GM23338 (cell line): Measurements from ENCODE around the gene LNX1. TPM values are rescaled to one million over a fixed set of nuclear protein-coding genes. Genes with fewer than 3 reads are reported as not detected.

Experiments used
- ATAC-seq: fragments of 200-7000 bp; cut with Tn5 transposase; 3 replicates; pipeline ENCODE4 v1.9.1; 2020
- DNase-seq: peaks from one replicate; pipeline ENCODE4 v3.0.0-alpha.2; 2015; ENCODE audit warnings: low spot score
- H2AFZ ChIP-seq: fragments of 200-600 bp; sonication (generic); 2 replicates; pipeline ENCODE4 v1.8.0; 2016; ENCODE audit warnings: antibody characterized with exemption, mild to moderate bottlenecking, moderate library complexity
- H3F3A ChIP-seq: fragments of 200-600 bp; sonication (generic); replicated peaks from 2 replicates; pipeline ENCODE4 v1.8.0; 2017; ENCODE audit warnings: antibody characterized with exemption, mixed run types, low read depth
- H3K27ac ChIP-seq: fragments of 200-600 bp; sonication (generic); 2 replicates; pipeline ENCODE4 v1.6.1; 2016; ENCODE audit warnings: low read depth
- H3K27me3 ChIP-seq: fragments of 200-600 bp; sonication (generic); 2 replicates; pipeline ENCODE4 v1.8.0; 2016; ENCODE audit warnings: mild to moderate bottlenecking, mixed run types, moderate library complexity; ENCODE audit not compliant: insufficient read depth
- H3K36me3 ChIP-seq: fragments of 200-600 bp; sonication (generic); 2 replicates; pipeline ENCODE4 v1.8.0; 2016; ENCODE audit warnings: mild to moderate bottlenecking; ENCODE audit not compliant: insufficient read depth
- H3K4me1 ChIP-seq: fragments of 200-600 bp; sonication (generic); 2 replicates; pipeline ENCODE4 v1.8.0; 2016; ENCODE audit warnings: mild to moderate bottlenecking, moderate library complexity; ENCODE audit not compliant: insufficient read depth
- H3K4me2 ChIP-seq: fragments of 200-600 bp; sonication (generic); 2 replicates; pipeline ENCODE4 v1.7.1; 2017; ENCODE audit warnings: mixed run types
- H3K4me3 ChIP-seq: fragments of 200-600 bp; sonication (generic); 2 replicates; pipeline ENCODE4 v1.6.1; 2016; ENCODE audit warnings: mixed run types
- H3K79me2 ChIP-seq: fragments of 200-600 bp; sonication (generic); replicated peaks from 2 replicates; pipeline ENCODE4 v1.8.0; 2017; ENCODE audit warnings: mild to moderate bottlenecking; ENCODE audit not compliant: insufficient read depth
- H3K9me2 ChIP-seq: fragments of 200-600 bp; sonication (generic); 2 replicates; pipeline ENCODE4 v1.8.0; 2017; ENCODE audit not compliant: insufficient read depth
- H4K20me1 ChIP-seq: fragments of 200-600 bp; sonication (generic); replicated peaks from 2 replicates; pipeline ENCODE4 v1.8.0; 2017; ENCODE audit warnings: mild to moderate bottlenecking; ENCODE audit not compliant: insufficient read depth
- H3K27ac Mint-ChIP-seq: 2 replicates; pipeline ENCODE4 v1.8.0; 2020; ENCODE audit warnings: inconsistent platforms, mild to moderate bottlenecking, moderate library complexity, mixed read lengths
- H3K27me3 Mint-ChIP-seq: 3 replicates; pipeline ENCODE4 v1.8.0; 2022; ENCODE audit warnings: low read depth, mild to moderate bottlenecking, moderate library complexity, mixed read lengths, inconsistent platforms; ENCODE audit not compliant: insufficient read depth, poor library complexity
- H3K36me3 Mint-ChIP-seq: 3 replicates; pipeline ENCODE4 v1.8.0; 2021; ENCODE audit warnings: low read depth, mild to moderate bottlenecking, inconsistent platforms, moderate library complexity, mixed read lengths
- H3K4me1 Mint-ChIP-seq: 3 replicates; pipeline ENCODE4 v1.8.0; 2020; ENCODE audit warnings: mild to moderate bottlenecking, inconsistent platforms, mixed read lengths
- H3K4me3 Mint-ChIP-seq: 3 replicates; pipeline ENCODE4 v1.8.0; 2021; ENCODE audit warnings: moderate library complexity, mild to moderate bottlenecking, inconsistent platforms, mixed read lengths
- H3K9me3 Mint-ChIP-seq: 3 replicates; pipeline ENCODE4 v1.8.0; 2020; ENCODE audit warnings: moderate library complexity, mild to moderate bottlenecking, inconsistent platforms, mixed read lengths
- CREB1 ChIP-seq: fragments of 250-450 bp; sonication (Bioruptor Pico); IDR thresholded peaks from 2 replicates; pipeline ENCODE4 v1.5.0; 2020; ENCODE audit warnings: low read depth, mild to moderate bottlenecking, moderate library complexity
- EZH2phosphoT487 ChIP-seq: fragments of 200-600 bp; sonication (generic); IDR thresholded peaks from one replicate; pipeline ENCODE4 v1.8.1; 2018; ENCODE audit warnings: antibody characterized with exemption; ENCODE audit not compliant: unreplicated experiment
- NANOG ChIP-seq: IDR thresholded peaks from 2 replicates; pipeline ENCODE4 v1.6.1; 2016; ENCODE audit warnings: antibody characterized with exemption, borderline replicate concordance
- STAT1 ChIP-seq: IDR thresholded peaks from one replicate; pipeline ENCODE4 v1.6.1; 2016; ENCODE audit warnings: antibody characterized with exemption; ENCODE audit not compliant: unreplicated experiment
- ZNF114 ChIP-seq: fragments of 250-450 bp; sonication (Bioruptor Pico); IDR thresholded peaks from 2 replicates; pipeline ENCODE4 v1.5.0; 2020; ENCODE audit warnings: mild to moderate bottlenecking, moderate library complexity
- ZNF331 ChIP-seq: fragments of 250-450 bp; sonication (Bioruptor Pico); IDR thresholded peaks from 2 replicates; pipeline ENCODE4 v1.5.0; 2020; ENCODE audit warnings: low read depth, mild to moderate bottlenecking, moderate library complexity
- polyA plus RNA-seq: library from polyadenylated mRNA; unstranded; fragments of >200 nt; fragmentation: Nextera tagmentation; extraction: Ambion mirVana; gene quantifications from 2 replicates; pipeline ENCODE4 v1.2.1, GENCODE V29; 2016
- total RNA-seq: library from RNA; depleted of rRNA; stranded (reverse); fragments of >200 nt; shearing (Covaris generic); gene quantifications from 2 replicates; pipeline ENCODE4 v1.2.3, GENCODE V29; 2014
- TF ChIP-seq, protein P1 (sequence below): fragments of 250-450 bp; sonication (Bioruptor Pico); IDR thresholded peaks from 2 replicates; pipeline ENCODE4 v1.5.0; 2020; ENCODE audit warnings: mild to moderate bottlenecking, moderate library complexity
- TF ChIP-seq, protein P2 (sequence below): IDR thresholded peaks from one replicate; pipeline ENCODE4 v1.6.1; 2018; ENCODE audit warnings: antibody characterized with exemption; ENCODE audit not compliant: unreplicated experiment
- TF ChIP-seq, protein P3 (sequence below), 2 experiments: fragments of 200-600 bp in 1 of 2; sonication (generic) in 1 of 2; conservative IDR thresholded peaks; 2 replicates each; pipeline versions ENCODE4 v1.5.1 to v1.6.1; 2016 to 2017; ENCODE audit warnings: antibody characterized with exemption in 2 of 2, low read depth in 2 of 2, mild to moderate bottlenecking in 2 of 2, moderate library complexity in 1 of 2

The LNX1 gene
- total and polyA plus RNA-seq, 2 experiments from 2014 or later = 5.4 to 6.4 TPM

DNA sequence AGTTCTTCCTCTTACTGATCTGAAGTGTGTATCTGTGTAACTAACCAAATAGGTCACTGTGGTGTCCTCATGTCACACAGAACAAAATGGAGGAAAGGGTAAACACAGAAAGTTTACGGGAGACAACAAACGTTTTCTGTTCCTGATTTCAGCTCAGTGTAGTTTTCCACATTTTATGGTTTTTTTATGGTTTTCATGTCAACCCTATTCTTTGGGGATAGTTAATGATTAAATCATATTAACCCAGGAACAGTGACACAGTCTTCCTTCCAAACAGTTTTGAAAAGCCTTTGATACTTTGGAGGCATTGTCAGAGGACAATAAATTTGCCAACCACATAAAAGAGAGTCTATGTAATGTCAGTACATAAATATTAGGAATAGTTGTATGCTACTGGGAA, 4.2 kb downstream of the LNX1 start:
- H3K36me3 ChIP-seq = no peaks in the 10 kb centered on the region
- H3K4me3 Mint-ChIP-seq = no peak overlapping the region
- H3K27me3 ChIP-seq = no peaks in the 10 kb centered on the region
- no peak overlapping the region for H2AFZ ChIP-seq
- H3K4me1 Mint-ChIP-seq = peaks cover 24% of the 10 kb centered on the region
- H3K27ac Mint-ChIP-seq = no peak overlapping the region
- no peaks in the 10 kb centered on the region for H3K9me3 Mint-ChIP-seq
- H3K4me1 ChIP-seq = peaks cover 16% of the 10 kb centered on the region
- H3K79me2 ChIP-seq = no peaks in the 10 kb centered on the region
- H3K27me3 Mint-ChIP-seq = peaks cover 6% of the 10 kb centered on the region
- no peaks in the 10 kb centered on the region for H4K20me1 ChIP-seq
- H3K4me2 ChIP-seq = no peak overlapping the region
- TF ChIP-seq EZH2phosphoT487 = no peak
- TF ChIP-seq, protein P1, sequence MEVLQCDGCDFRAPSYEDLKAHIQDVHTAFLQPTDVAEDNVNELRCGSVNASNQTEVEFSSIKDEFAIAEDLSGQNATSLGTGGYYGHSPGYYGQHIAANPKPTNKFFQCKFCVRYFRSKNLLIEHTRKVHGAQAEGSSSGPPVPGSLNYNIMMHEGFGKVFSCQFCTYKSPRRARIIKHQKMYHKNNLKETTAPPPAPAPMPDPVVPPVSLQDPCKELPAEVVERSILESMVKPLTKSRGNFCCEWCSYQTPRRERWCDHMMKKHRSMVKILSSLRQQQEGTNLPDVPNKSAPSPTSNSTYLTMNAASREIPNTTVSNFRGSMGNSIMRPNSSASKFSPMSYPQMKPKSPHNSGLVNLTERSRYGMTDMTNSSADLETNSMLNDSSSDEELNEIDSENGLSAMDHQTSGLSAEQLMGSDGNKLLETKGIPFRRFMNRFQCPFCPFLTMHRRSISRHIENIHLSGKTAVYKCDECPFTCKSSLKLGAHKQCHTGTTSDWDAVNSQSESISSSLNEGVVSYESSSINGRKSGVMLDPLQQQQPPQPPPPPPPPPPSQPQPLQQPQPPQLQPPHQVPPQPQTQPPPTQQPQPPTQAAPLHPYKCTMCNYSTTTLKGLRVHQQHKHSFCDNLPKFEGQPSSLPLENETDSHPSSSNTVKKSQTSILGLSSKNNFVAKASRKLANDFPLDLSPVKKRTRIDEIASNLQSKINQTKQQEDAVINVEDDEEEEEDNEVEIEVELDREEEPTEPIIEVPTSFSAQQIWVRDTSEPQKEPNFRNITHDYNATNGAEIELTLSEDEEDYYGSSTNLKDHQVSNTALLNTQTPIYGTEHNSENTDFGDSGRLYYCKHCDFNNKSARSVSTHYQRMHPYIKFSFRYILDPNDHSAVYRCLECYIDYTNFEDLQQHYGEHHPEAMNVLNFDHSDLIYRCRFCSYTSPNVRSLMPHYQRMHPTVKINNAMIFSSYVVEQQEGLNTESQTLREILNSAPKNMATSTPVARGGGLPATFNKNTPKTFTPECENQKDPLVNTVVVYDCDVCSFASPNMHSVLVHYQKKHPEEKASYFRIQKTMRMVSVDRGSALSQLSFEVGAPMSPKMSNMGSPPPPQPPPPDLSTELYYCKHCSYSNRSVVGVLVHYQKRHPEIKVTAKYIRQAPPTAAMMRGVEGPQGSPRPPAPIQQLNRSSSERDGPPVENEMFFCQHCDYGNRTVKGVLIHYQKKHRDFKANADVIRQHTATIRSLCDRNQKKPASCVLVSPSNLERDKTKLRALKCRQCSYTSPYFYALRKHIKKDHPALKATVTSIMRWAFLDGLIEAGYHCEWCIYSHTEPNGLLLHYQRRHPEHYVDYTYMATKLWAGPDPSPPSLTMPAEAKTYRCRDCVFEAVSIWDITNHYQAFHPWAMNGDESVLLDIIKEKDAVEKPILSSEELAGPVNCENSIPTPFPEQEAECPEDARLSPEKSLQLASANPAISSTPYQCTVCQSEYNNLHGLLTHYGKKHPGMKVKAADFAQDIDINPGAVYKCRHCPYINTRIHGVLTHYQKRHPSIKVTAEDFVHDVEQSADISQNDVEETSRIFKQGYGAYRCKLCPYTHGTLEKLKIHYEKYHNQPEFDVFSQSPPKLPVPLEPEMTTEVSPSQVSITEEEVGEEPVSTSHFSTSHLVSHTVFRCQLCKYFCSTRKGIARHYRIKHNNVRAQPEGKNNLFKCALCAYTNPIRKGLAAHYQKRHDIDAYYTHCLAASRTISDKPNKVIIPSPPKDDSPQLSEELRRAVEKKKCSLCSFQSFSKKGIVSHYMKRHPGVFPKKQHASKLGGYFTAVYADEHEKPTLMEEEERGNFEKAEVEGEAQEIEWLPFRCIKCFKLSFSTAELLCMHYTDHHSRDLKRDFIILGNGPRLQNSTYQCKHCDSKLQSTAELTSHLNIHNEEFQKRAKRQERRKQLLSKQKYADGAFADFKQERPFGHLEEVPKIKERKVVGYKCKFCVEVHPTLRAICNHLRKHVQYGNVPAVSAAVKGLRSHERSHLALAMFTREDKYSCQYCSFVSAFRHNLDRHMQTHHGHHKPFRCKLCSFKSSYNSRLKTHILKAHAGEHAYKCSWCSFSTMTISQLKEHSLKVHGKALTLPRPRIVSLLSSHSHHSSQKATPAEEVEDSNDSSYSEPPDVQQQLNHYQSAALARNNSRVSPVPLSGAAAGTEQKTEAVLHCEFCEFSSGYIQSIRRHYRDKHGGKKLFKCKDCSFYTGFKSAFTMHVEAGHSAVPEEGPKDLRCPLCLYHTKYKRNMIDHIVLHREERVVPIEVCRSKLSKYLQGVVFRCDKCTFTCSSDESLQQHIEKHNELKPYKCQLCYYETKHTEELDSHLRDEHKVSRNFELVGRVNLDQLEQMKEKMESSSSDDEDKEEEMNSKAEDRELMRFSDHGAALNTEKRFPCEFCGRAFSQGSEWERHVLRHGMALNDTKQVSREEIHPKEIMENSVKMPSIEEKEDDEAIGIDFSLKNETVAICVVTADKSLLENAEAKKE (CRISPR knock-in tag) = no peak
- TF ChIP-seq, protein P2, sequence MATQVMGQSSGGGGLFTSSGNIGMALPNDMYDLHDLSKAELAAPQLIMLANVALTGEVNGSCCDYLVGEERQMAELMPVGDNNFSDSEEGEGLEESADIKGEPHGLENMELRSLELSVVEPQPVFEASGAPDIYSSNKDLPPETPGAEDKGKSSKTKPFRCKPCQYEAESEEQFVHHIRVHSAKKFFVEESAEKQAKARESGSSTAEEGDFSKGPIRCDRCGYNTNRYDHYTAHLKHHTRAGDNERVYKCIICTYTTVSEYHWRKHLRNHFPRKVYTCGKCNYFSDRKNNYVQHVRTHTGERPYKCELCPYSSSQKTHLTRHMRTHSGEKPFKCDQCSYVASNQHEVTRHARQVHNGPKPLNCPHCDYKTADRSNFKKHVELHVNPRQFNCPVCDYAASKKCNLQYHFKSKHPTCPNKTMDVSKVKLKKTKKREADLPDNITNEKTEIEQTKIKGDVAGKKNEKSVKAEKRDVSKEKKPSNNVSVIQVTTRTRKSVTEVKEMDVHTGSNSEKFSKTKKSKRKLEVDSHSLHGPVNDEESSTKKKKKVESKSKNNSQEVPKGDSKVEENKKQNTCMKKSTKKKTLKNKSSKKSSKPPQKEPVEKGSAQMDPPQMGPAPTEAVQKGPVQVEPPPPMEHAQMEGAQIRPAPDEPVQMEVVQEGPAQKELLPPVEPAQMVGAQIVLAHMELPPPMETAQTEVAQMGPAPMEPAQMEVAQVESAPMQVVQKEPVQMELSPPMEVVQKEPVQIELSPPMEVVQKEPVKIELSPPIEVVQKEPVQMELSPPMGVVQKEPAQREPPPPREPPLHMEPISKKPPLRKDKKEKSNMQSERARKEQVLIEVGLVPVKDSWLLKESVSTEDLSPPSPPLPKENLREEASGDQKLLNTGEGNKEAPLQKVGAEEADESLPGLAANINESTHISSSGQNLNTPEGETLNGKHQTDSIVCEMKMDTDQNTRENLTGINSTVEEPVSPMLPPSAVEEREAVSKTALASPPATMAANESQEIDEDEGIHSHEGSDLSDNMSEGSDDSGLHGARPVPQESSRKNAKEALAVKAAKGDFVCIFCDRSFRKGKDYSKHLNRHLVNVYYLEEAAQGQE = no peak
- no peak for TF ChIP-seq ZNF331 (CRISPR knock-in tag)
- TF ChIP-seq CREB1 (CRISPR knock-in tag) = no peak
- TF ChIP-seq, protein P3, sequence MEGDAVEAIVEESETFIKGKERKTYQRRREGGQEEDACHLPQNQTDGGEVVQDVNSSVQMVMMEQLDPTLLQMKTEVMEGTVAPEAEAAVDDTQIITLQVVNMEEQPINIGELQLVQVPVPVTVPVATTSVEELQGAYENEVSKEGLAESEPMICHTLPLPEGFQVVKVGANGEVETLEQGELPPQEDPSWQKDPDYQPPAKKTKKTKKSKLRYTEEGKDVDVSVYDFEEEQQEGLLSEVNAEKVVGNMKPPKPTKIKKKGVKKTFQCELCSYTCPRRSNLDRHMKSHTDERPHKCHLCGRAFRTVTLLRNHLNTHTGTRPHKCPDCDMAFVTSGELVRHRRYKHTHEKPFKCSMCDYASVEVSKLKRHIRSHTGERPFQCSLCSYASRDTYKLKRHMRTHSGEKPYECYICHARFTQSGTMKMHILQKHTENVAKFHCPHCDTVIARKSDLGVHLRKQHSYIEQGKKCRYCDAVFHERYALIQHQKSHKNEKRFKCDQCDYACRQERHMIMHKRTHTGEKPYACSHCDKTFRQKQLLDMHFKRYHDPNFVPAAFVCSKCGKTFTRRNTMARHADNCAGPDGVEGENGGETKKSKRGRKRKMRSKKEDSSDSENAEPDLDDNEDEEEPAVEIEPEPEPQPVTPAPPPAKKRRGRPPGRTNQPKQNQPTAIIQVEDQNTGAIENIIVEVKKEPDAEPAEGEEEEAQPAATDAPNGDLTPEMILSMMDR (conservative IDR thresholded peaks at IDR 0.05; ENCODE audit: low read depth in 2 of 2) = no peak
- no peak for TF ChIP-seq NANOG
- TF ChIP-seq ZNF114 (CRISPR knock-in tag) = no peak
- no peak for TF ChIP-seq STAT1
- ATAC-seq = no peak
- no peaks in the 10 kb centered on the region for H3K9me2 ChIP-seq
- H3F3A ChIP-seq = no peaks in the 10 kb centered on the region
- no peak overlapping the region for H3K4me3 ChIP-seq
- H3K36me3 Mint-ChIP-seq = no peaks in the 10 kb centered on the region
- no peak overlapping the region for H3K27ac ChIP-seq
- DNase-seq = no peak
